SK-N-SH (cell line): Measurements from ENCODE around the gene TRIM10. TPM values are rescaled to one million over a fixed set of nuclear protein-coding genes. Genes with fewer than 3 reads are reported as not detected.

Experiments
- CTCF ChIA-PET: fragments of 300-600, 350-600 bp; formaldehyde crosslinking; extraction: SDS; loops from one replicate; lab custom pipeline; 2021; lab: Yijun Ruan, JAX
- POLR2A ChIA-PET: fragments of 350-600 bp; sonication (Branson Sonifier 250); formaldehyde crosslinking; extraction: SDS; loops from one replicate; lab custom pipeline; 2020; ENCODE audit warnings: antibody characterized with exemption, inconsistent platforms; lab: Yijun Ruan, JAX
- DNase-seq: peaks from one replicate; pipeline ENCODE4 v3.0.0; 2012
- H2AFZ ChIP-seq: fragments of 200-600 bp; sonication (generic); 2 replicates; pipeline ENCODE4 v1.8.1; 2016; ENCODE audit warnings: antibody characterized with exemption, mild to moderate bottlenecking, low read depth
- H3F3A ChIP-seq: fragments of 200-600 bp; sonication (generic); replicated peaks from 2 replicates; pipeline ENCODE3; 2016; ENCODE audit warnings: antibody characterized with exemption, mild to moderate bottlenecking; ENCODE audit not compliant: insufficient read depth
- H3K27ac ChIP-seq, 2 experiments: fragments of 200-500 bp in 1 of 2; fragments of 200-600 bp in 1 of 2; sonication (Bioruptor generic) in 1 of 2; sonication (generic), shearing (Covaris generic) in 1 of 2; 2 replicates each; pipeline versions ENCODE4 v1.5.1 to v1.6.1; 2014 to 2016; ENCODE audit warnings: low read depth in 2 of 2, inconsistent platforms in 1 of 2, low read length in 1 of 2, mild to moderate bottlenecking in 1 of 2, mixed read lengths in 1 of 2
- H3K27me3 ChIP-seq: fragments of 200-600 bp; sonication (generic), shearing (Covaris generic); 2 replicates; pipeline ENCODE4 v1.6.1; 2016; ENCODE audit warnings: mixed run types; ENCODE audit not compliant: insufficient read depth
- H3K36me3 ChIP-seq, 2 experiments: fragments of 200-500 bp in 1 of 2; fragments of 200-600 bp in 1 of 2; sonication (Bioruptor generic) in 1 of 2; sonication (generic) in 1 of 2; replicated peaks in 1 of 2; 2 replicates each; pipeline versions ENCODE3 to v1.5.1; 2014 to 2016; ENCODE audit warnings: low read length in 1 of 2, mild to moderate bottlenecking in 1 of 2; ENCODE audit not compliant: insufficient read depth in 2 of 2, control insufficient read depth in 1 of 2
- H3K4me1 ChIP-seq, 2 experiments: fragments of 200-500 bp in 1 of 2; fragments of 200-600 bp in 1 of 2; sonication (Bioruptor generic) in 1 of 2; sonication (generic), shearing (Covaris generic) in 1 of 2; 2 replicates each; pipeline versions ENCODE4 v1.5.1 to v1.6.1; 2014 to 2016; ENCODE audit warnings: low read depth in 1 of 2, low read length in 1 of 2, mixed run types in 1 of 2; ENCODE audit not compliant: insufficient read depth in 2 of 2, control insufficient read depth in 1 of 2
- H3K4me2 ChIP-seq: fragments of 200-600 bp; sonication (generic), shearing (Covaris generic); 2 replicates; pipeline ENCODE4 v1.6.1; 2017; ENCODE audit warnings: mixed run types
- H3K4me3 ChIP-seq, 2 experiments: fragments of 200-500 bp in 1 of 2; fragments of 200-600 bp in 1 of 2; sonication (Bioruptor generic) in 1 of 2; sonication (generic), shearing (Covaris generic) in 1 of 2; 2 replicates each; pipeline versions ENCODE4 v1.5.1 to v1.8.1; 2014 to 2016; ENCODE audit warnings: low read depth in 2 of 2, inconsistent platforms in 1 of 2, low read length in 1 of 2, mild to moderate bottlenecking in 1 of 2, mixed read lengths in 1 of 2, moderate library complexity in 1 of 2
- H3K79me2 ChIP-seq: fragments of 200-600 bp; sonication (generic); 2 replicates; pipeline ENCODE4 v1.8.1; 2017; ENCODE audit warnings: mild to moderate bottlenecking; ENCODE audit not compliant: insufficient read depth
- H3K9ac ChIP-seq: fragments of 200-600 bp; sonication (generic); 2 replicates; pipeline ENCODE4 v1.6.1; 2017; ENCODE audit warnings: mixed run types
- H3K9me2 ChIP-seq: fragments of 200-600 bp; sonication (generic); 2 replicates; pipeline ENCODE4 v1.6.1; 2017; ENCODE audit warnings: mixed run types
- H3K9me3 ChIP-seq: fragments of 200-600 bp; sonication (generic); 2 replicates; pipeline ENCODE4 v1.6.1; 2017; ENCODE audit warnings: mixed run types, mild to moderate bottlenecking, moderate library complexity
- H4K20me1 ChIP-seq: fragments of 200-600 bp; sonication (generic); 2 replicates; pipeline ENCODE4 v1.6.1; 2017; ENCODE audit warnings: mild to moderate bottlenecking, mixed run types; ENCODE audit not compliant: insufficient read depth
- ELF1 ChIP-seq: IDR thresholded peaks from 2 replicates; pipeline ENCODE4 v1.4.0; 2012
- EP300 ChIP-seq, 2 experiments: IDR thresholded peaks; 2 replicates each; pipeline versions ENCODE4 v1.4.0 to v1.6.1; 2012; ENCODE audit warnings: borderline replicate concordance in 1 of 2, low read depth in 1 of 2, low read length in 1 of 2
- EZH2phosphoT487 ChIP-seq: fragments of 200-600 bp; sonication (generic); IDR thresholded peaks from 2 replicates; pipeline ENCODE4 v1.6.1; 2017; ENCODE audit warnings: low read depth, mixed run types, mild to moderate bottlenecking, antibody characterized with exemption, moderate library complexity, borderline replicate concordance
- FOSL2 ChIP-seq: IDR thresholded peaks from 2 replicates; pipeline ENCODE4 v1.4.0; 2012; ENCODE audit warnings: low read depth, mild to moderate bottlenecking, moderate library complexity, borderline replicate concordance
- GABPA ChIP-seq: IDR thresholded peaks from 2 replicates; pipeline ENCODE4 v1.4.0; 2012; ENCODE audit warnings: low read depth, mild to moderate bottlenecking
- IRF3 ChIP-seq: fragments of 150-350 bp; IDR thresholded peaks from 2 replicates; pipeline ENCODE4 v1.6.1; 2016; ENCODE audit warnings: mild to moderate bottlenecking, low read depth, low read length
- JUND ChIP-seq: IDR thresholded peaks from 2 replicates; pipeline ENCODE4 v1.4.0; 2012
- MAX ChIP-seq: IDR thresholded peaks from 2 replicates; pipeline ENCODE4 v1.4.0; 2012; ENCODE audit warnings: low read depth
- MXI1 ChIP-seq: IDR thresholded peaks from 2 replicates; pipeline ENCODE4 v1.6.1; 2012; ENCODE audit warnings: mild to moderate bottlenecking, low read depth, low read length, improper control_type of control experiment
- NRF1 ChIP-seq: IDR thresholded peaks from 2 replicates; pipeline ENCODE4 v1.6.1; 2012; ENCODE audit warnings: low read depth, mild to moderate bottlenecking, low read length
- PBX3 ChIP-seq: IDR thresholded peaks from 2 replicates; pipeline ENCODE4; 2012
- POLR2AphosphoS5 ChIP-seq: IDR thresholded peaks from 2 replicates; pipeline ENCODE4 v1.6.1; 2012; ENCODE audit warnings: low read depth, low read length
- RCOR1 ChIP-seq: fragments of 150-350 bp; IDR thresholded peaks from 2 replicates; pipeline ENCODE4 v1.6.1; 2017; ENCODE audit warnings: antibody characterized with exemption, low read length
- REST ChIP-seq: IDR thresholded peaks from 2 replicates; pipeline ENCODE4 v1.6.1; 2012; ENCODE audit warnings: mild to moderate bottlenecking, low read depth, low read length, moderate library complexity
- RXRA ChIP-seq: IDR thresholded peaks from 2 replicates; pipeline ENCODE4 v1.4.0; 2012; ENCODE audit warnings: low read depth, mild to moderate bottlenecking, borderline replicate concordance
- SIN3A ChIP-seq: IDR thresholded peaks from 2 replicates; pipeline ENCODE4 v1.6.1; 2012; ENCODE audit warnings: low read depth, mild to moderate bottlenecking, low read length, moderate library complexity, borderline replicate concordance
- TAF1 ChIP-seq: IDR thresholded peaks from 2 replicates; pipeline ENCODE4 v1.6.1; 2012; ENCODE audit warnings: low read depth, mild to moderate bottlenecking, low read length, moderate library complexity, borderline replicate concordance
- TCF12 ChIP-seq: IDR thresholded peaks from 2 replicates; pipeline ENCODE4 v1.4.0; 2012
- USF1 ChIP-seq: IDR thresholded peaks from 2 replicates; pipeline ENCODE4 v1.4.0; 2012; ENCODE audit warnings: low read depth, borderline replicate concordance
- USF2 ChIP-seq: fragments of 150-350 bp; IDR thresholded peaks from 2 replicates; pipeline ENCODE4 v1.6.1; 2017; ENCODE audit warnings: antibody characterized with exemption, low read length, low read depth, borderline replicate concordance
- YY1 ChIP-seq: IDR thresholded peaks from 2 replicates; pipeline ENCODE4 v1.4.0; 2012; ENCODE audit warnings: low read depth, mild to moderate bottlenecking
- WGBS: methylation state at CpG from one replicate; pipeline ENCODE4 v1.1.6; 2017; ENCODE audit warnings: low lambda C conversion rate; 5-methylcytosine and 5-hydroxymethylcytosine counted together
- polyA plus RNA-seq, 3 experiments: library from polyadenylated mRNA; depleted of rRNA; stranded (reverse); fragments of >200 nt; gene quantifications; 2 replicates each; pipeline ENCODE4 v1.2.3, GENCODE V29; 2012

The TRIM10 gene
- polyA plus RNA-seq, 1 of the 3 experiments (the other 2 are of a cell fraction): not detected

- TF ChIP-seq IRF3 (no peak), RCOR1 (no peak), USF2 (no peak), MXI1 (no peak), FOSL2 (no peak), TCF12 (no peak)
These were observed 27.5 kb upstream of the TRIM10 start (continued) for GRCh38 chr6:30188541-30188940.

GRCh38 chr6:30185846-30186484, 25.0 kb upstream of the TRIM10 start:
- no peak overlapping the region for H3K9ac ChIP-seq
- no peak overlapping the region for H3K4me3 ChIP-seq
- H2AFZ ChIP-seq: no peak overlapping the region
- H3K4me2 ChIP-seq: no peak overlapping the region
- H3K27me3 ChIP-seq: no peaks in the 10 kb centered on the region
- H3K27ac ChIP-seq: no peak overlapping the region
- no peaks in the 10 kb centered on the region for H3F3A ChIP-seq
- peaks cover 12 to 51% of the 10 kb centered on the region in 2 experiments for H3K36me3 ChIP-seq
- 98% methylated on average over 15 of the region's 20 CpGs for WGBS
- no peaks in the 10 kb centered on the region for H3K9me2 ChIP-seq
- POLR2A ChIA-PET: no interaction called here
- CTCF ChIA-PET: no interaction called here
- no peaks in the 10 kb centered on the region for H4K20me1 ChIP-seq
- no peaks in the 10 kb centered on the region for H3K4me1 ChIP-seq
- no peak for DNase-seq
- no peaks in the 10 kb centered on the region for H3K9me3 ChIP-seq
- no peaks in the 10 kb centered on the region for H3K79me2 ChIP-seq
- TF ChIP-seq IRF3: no peak
- no peak for TF ChIP-seq MAX
- TF ChIP-seq REST: no peak
- no peak for TF ChIP-seq TAF1
- TF ChIP-seq NRF1: no peak
- TF ChIP-seq RXRA: no peak
- TF ChIP-seq GABPA: no peak
- TF ChIP-seq EP300 (IDR thresholded peaks at IDR 0.05; ENCODE audit: borderline replicate concordance in 1 of 2, low read depth in 1 of 2, low read length in 1 of 2): no peak
- TF ChIP-seq JUND: no peak
- TF ChIP-seq PBX3: no peak
- TF ChIP-seq ELF1: no peak
- no peak for TF ChIP-seq SIN3A
- no peak for TF ChIP-seq EZH2phosphoT487
- no peak for TF ChIP-seq MXI1
- no peak for TF ChIP-seq USF1
- TF ChIP-seq POLR2AphosphoS5: no peak
- TF ChIP-seq YY1: no peak
